DMS 273 (cell line): ENCODE data around the gene SLC12A8.
A peak's percentile ranks its signal among the peaks of the same experiment; 100 is the strongest.

ENCODE experiments used
- DNase-seq: peaks from one replicate; lab custom pipeline; 2025; ENCODE audit not compliant: unreplicated experiment; lab: John Stamatoyannopoulos, UW

SLC12A8 gene

GRCh38 chr3:125187599-125187910 lies 25.0 kb downstream of the SLC12A8 start:
- peak; percentile 49 for DNase-seq

- DNase-seq, result no peak
Observed at GRCh38 chr3:125186800-125187598, 25.5 kb downstream of the SLC12A8 start.

- peak; percentile 88 for DNase-seq
Observed at GRCh38 chr3:125186261-125186787, 26.2 kb downstream of the SLC12A8 start.

GRCh38 chr3:125185805-125186204 lies 26.7 kb downstream of the SLC12A8 start:
- peak; percentile 86 for DNase-seq

- no peak for DNase-seq
Observed at GRCh38 chr3:125179884-125180240, 32.7 kb downstream of the SLC12A8 start.

GRCh38 chr3:125179143-125179883 lies 33.2 kb downstream of the SLC12A8 start:
- no peak for DNase-seq

- DNase-seq, result no peak
Observed at GRCh38 chr3:125177746-125178145, 34.8 kb downstream of the SLC12A8 start.

GRCh38 chr3:125175295-125176078 lies 37.1 kb downstream of the SLC12A8 start:
- DNase-seq, result no peak

- no peak for DNase-seq
Observed at GRCh38 chr3:125172346-125172745, 40.2 kb downstream of the SLC12A8 start.

- DNase-seq, result no peak
Observed at GRCh38 chr3:125168711-125169393, 43.7 kb downstream of the SLC12A8 start.

GRCh38 chr3:125166599-125167136 lies 45.9 kb downstream of the SLC12A8 start:
- DNase-seq, result no peak

GRCh38 chr3:125165948-125166553 lies 46.5 kb downstream of the SLC12A8 start:
- no peak for DNase-seq

GRCh38 chr3:125165189-125165947 lies 47.2 kb downstream of the SLC12A8 start:
- DNase-seq, result peak; percentile 46

- DNase-seq, result peak; percentile 34
Observed at GRCh38 chr3:125163739-125164601, 48.6 kb downstream of the SLC12A8 start.

GRCh38 chr3:125161607-125162219 lies 50.8 kb downstream of the SLC12A8 start:
- DNase-seq, result no peak

- no peak for DNase-seq
Observed at GRCh38 chr3:125160606-125161371, 51.8 kb downstream of the SLC12A8 start.

- no peak for DNase-seq
Observed at GRCh38 chr3:125157183-125157582, 55.4 kb downstream of the SLC12A8 start.
